Measurements from ENCODE around the gene BHLHE41.

- TF ChIP-seq CTCF (IDR thresholded peaks at IDR 0.05) (no peak), POLR2AphosphoS5 (IDR thresholded peaks at IDR 0.05) (no peak), POLR2A (IDR thresholded peaks at IDR 0.05) (no peak)
These were observed 24.0 kb downstream of the BHLHE41 start for GRCh38 chr12:26100666-26101349.

Measured in stomach (tissue), 4 donors.